Pancreas (tissue), 10 donors: ENCODE results near the gene AP4M1. TPM values are rescaled to one million over a fixed set of nuclear protein-coding genes. Genes with fewer than 3 reads are reported as not detected.

Experiments
- ATAC-seq, 4 donors: fragments of 200-7000 bp; cut with Tn5 transposase; one replicate each; pipeline versions ENCODE4 v1.8.0 to v1.9.1; 2020; ENCODE audit warnings: mild to moderate bottlenecking in 4 of 4, moderate library complexity in 4 of 4
- DNase-seq, 6 donors: peaks; one replicate each; pipeline ENCODE4 v3.0.0-alpha.2; 2020
- FAIRE-seq: peaks from 2 replicates; lab custom pipeline; 2012; peaks lifted over from hg19 to GRCh38; lab: Jason Lieb, UNC
- H3K27ac ChIP-seq, 4 donors: fragments of 200-600 bp; sonication (generic); 1 replicate in 3 of 4; 2 replicates in 1 of 4; pipeline versions ENCODE4 v1.5.0 to v1.8.0; 2020
- H3K27me3 ChIP-seq, 4 donors: fragments of 200-600 bp; one replicate each; pipeline ENCODE4 v1.8.0; 2021
- H3K36me3 ChIP-seq, 3 donors: fragments of 200-600 bp; sonication (generic) in 1 of 3; one replicate each; pipeline versions ENCODE4 v1.5.0 to v1.8.0; 2020 to 2021
- H3K4me1 ChIP-seq, 3 donors: fragments of 200-600 bp; one replicate each; pipeline ENCODE4 v1.8.0; 2021
- H3K4me3 ChIP-seq, 4 donors: fragments of 200-600 bp; sonication (generic) in 2 of 4; one replicate each; pipeline versions ENCODE4 v1.5.0 to v1.8.0; 2020 to 2021
- H3K9me3 ChIP-seq, 4 donors: fragments of 200-600 bp; one replicate each; pipeline ENCODE4 v1.8.0; 2021
- WGBS, 2 donors: extraction: QIAGEN DNeasy Blood & Tissue Kit; methylation state at CpG; one replicate each; pipeline ENCODE4 v1.1.7; 2013; 5-methylcytosine and 5-hydroxymethylcytosine counted together
- intact Hi-C, 3 donors: fragments of 100-400 bp; cut with DNase I; formaldehyde crosslinking; loops; one replicate each; pipeline versions ENCODE4 v1.11.1 to v1.14.2; 2022
- polyA plus RNA-seq, 2 donors: library from polyadenylated mRNA; stranded (reverse); fragments of 200-250 nt; gene quantifications; one replicate each; pipeline ENCODE4 v1.2.3, GENCODE V29; 2013
- total RNA-seq, 6 donors: library from RNA; stranded (reverse); fragmentation: NEBNext Ultra II Directional in 4 of 6; extraction: Animal tissue kit (Norgen Biotek cat#: 25700) in 4 of 6; gene quantifications; one replicate each; pipeline versions ENCODE4 v1.2.1 to v1.2.4, GENCODE V29; 2021 to 2023
- TF ChIP-seq, protein P1 (sequence below), 4 donors: fragments of 200-600 bp; sonication (generic) in 3 of 4; IDR thresholded peaks; one replicate each; pipeline versions ENCODE4 v1.5.0 to v1.8.0; 2021; ENCODE audit warnings: antibody characterized with exemption in 4 of 4
- donor health status: healthy with polysubstance abuse.
- donor health status: DM: no; HTN: no; CAD: no; lungs with moderate emphysema.
- donor health status: DM: no; HTN: no; CAD: no.
- donor health status: control.
- donor health status: control.
- donor health status: Bipolar disorder and iron deficiency.
- donor health status: DM: yes; HTN: yes; CAD: no.
- donor health status: DM: no; HTN: no; CAD: no.
- donor health status: DM: no; HTN: no; CAD: no.
- donor health status: DM: yes; HTN: yes; CAD: no.

The AP4M1 gene
- total and polyA plus RNA-seq, 8 donors = 8.6 to 25.4 (median 12.2) TPM

DNA sequence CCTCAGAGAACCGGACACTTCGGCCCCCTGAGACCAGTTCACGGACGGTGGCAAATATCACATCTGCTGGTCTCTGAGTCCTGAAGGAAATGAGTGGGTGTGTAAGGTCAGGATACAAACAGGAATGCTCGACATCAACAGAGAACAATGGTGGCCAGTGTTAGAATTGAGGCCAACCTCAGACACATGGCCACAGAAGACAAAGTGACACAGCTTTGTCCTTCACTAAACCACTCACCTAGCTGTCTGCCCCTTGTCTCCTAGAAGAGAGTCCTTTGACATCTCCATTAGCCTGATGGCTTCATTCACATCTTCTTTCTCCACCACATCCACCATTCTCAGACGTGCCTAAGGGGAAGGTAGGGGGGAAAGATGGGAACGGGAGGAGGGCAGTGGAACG is 8.4 kb upstream of the AP4M1 start:
- Histone ChIP-seq H3K9me3 (no peaks in the 10 kb centered on the region), H3K4me3 (no peak overlapping the region), H3K27ac (no peak overlapping the region), H3K4me1 (peaks cover 0 to 7% (median 5%) of the 10 kb centered on the region in 3 donors), H3K36me3 (peaks cover 4 to 64% (median 36%) of the 10 kb centered on the region in 3 donors), H3K27me3 (no peaks in the 10 kb centered on the region)
- TF ChIP-seq, protein P1, sequence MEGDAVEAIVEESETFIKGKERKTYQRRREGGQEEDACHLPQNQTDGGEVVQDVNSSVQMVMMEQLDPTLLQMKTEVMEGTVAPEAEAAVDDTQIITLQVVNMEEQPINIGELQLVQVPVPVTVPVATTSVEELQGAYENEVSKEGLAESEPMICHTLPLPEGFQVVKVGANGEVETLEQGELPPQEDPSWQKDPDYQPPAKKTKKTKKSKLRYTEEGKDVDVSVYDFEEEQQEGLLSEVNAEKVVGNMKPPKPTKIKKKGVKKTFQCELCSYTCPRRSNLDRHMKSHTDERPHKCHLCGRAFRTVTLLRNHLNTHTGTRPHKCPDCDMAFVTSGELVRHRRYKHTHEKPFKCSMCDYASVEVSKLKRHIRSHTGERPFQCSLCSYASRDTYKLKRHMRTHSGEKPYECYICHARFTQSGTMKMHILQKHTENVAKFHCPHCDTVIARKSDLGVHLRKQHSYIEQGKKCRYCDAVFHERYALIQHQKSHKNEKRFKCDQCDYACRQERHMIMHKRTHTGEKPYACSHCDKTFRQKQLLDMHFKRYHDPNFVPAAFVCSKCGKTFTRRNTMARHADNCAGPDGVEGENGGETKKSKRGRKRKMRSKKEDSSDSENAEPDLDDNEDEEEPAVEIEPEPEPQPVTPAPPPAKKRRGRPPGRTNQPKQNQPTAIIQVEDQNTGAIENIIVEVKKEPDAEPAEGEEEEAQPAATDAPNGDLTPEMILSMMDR (IDR thresholded peaks at IDR 0.05) = no peak
- intact Hi-C loops = no loop called here
- FAIRE-seq (no peak), DNase-seq (no peak), ATAC-seq (no peak)
- WGBS, 2 donors = 68 to 72% methylated on average over 8 of the region's 8 CpGs

GRCh38 chr7:100093498-100093897 is 7.9 kb upstream of the AP4M1 start:
- no peak for DNase-seq
- WGBS, 2 donors = 67 to 68% methylated on average over 13 of the region's 13 CpGs
- no peaks in the 10 kb centered on the region for H3K9me3 ChIP-seq
- FAIRE-seq = no peak
- H3K36me3 ChIP-seq = peaks cover 4 to 69% (median 38%) of the 10 kb centered on the region in 3 donors
- peaks cover 0 to 7% (median under 1%) of the 10 kb centered on the region in 3 donors for H3K4me1 ChIP-seq
- no peaks in the 10 kb centered on the region for H3K27me3 ChIP-seq
- intact Hi-C loops = no loop called here
- no peak overlapping the region for H3K27ac ChIP-seq
- no peak for ATAC-seq
- H3K4me3 ChIP-seq = no peak overlapping the region
- TF ChIP-seq, protein P1 (IDR thresholded peaks at IDR 0.05) = no peak

- no peak for DNase-seq
- Histone ChIP-seq H3K4me1 (peaks cover 0 to 8% (median 0%) of the 10 kb centered on the region in 3 donors), H3K27ac (no peak overlapping the region), H3K36me3 (peaks cover 4 to 74% (median 38%) of the 10 kb centered on the region in 3 donors), H3K4me3 (no peak overlapping the region), H3K9me3 (no peaks in the 10 kb centered on the region), H3K27me3 (no peaks in the 10 kb centered on the region)
- 84 to 87% methylated on average over 16 of the region's 16 CpGs for WGBS, 2 donors
- ATAC-seq = peak in 1 of 4 donors; percentile 17
- TF ChIP-seq, protein P1 (IDR thresholded peaks at IDR 0.05) = no peak
- intact Hi-C loops = no loop called here
- no peak for FAIRE-seq
These were observed 7.4 kb upstream of the AP4M1 start for GRCh38 chr7:100093925-100094486.

GRCh38 chr7:100095289-100095688 is 6.2 kb upstream of the AP4M1 start:
- Histone ChIP-seq H3K27ac (no peak overlapping the region), H3K36me3 (peaks cover 4 to 79% (median 38%) of the 10 kb centered on the region in 3 donors), H3K27me3 (no peaks in the 10 kb centered on the region), H3K9me3 (no peaks in the 10 kb centered on the region), H3K4me1 (peaks cover 0 to 9% (median 4%) of the 10 kb centered on the region in 3 donors), H3K4me3 (no peak overlapping the region)
- DNase-seq (no peak), ATAC-seq (no peak), FAIRE-seq (no peak)
- WGBS, 2 donors = 83% methylated on average over 9 of the region's 9 CpGs
- TF ChIP-seq, protein P1 (IDR thresholded peaks at IDR 0.05) = no peak
- intact Hi-C loops = no loop called here

GRCh38 chr7:100095704-100096103 is 5.7 kb upstream of the AP4M1 start:
- Histone ChIP-seq H3K4me3 (no peak overlapping the region), H3K27ac (no peak overlapping the region), H3K27me3 (no peaks in the 10 kb centered on the region), H3K9me3 (no peaks in the 10 kb centered on the region), H3K36me3 (peaks cover 4 to 79% (median 38%) of the 10 kb centered on the region in 3 donors), H3K4me1 (peaks cover 0 to 9% (median 4%) of the 10 kb centered on the region in 3 donors)
- ATAC-seq (no peak), DNase-seq (no peak), FAIRE-seq (no peak)
- 94% methylated on average over 17 of the region's 17 CpGs for WGBS, 2 donors
- intact Hi-C loops = no loop called here
- TF ChIP-seq, protein P1 (IDR thresholded peaks at IDR 0.05) = no peak
